ENCODE results near the gene STMN1.
A peak's percentile ranks its signal among the peaks of the same experiment; 100 is the strongest.

Gene STMN1

GRCh38 chr1:25918615-25919014 lies 12.4 kb upstream of the STMN1 start:
- DNase-seq = no peak

- DNase-seq = no peak
Measured at GRCh38 chr1:25917996-25918395, 11.8 kb upstream of the STMN1 start.

GRCh38 chr1:25916460-25916859 lies 10.2 kb upstream of the STMN1 start:
- DNase-seq = no peak

- DNase-seq = peak in 1 of 2 donors; percentile 59
Measured at GRCh38 chr1:25914074-25914995, 8.1 kb upstream of the STMN1 start.

- no peak for DNase-seq
Measured at GRCh38 chr1:25913206-25913605, 7.0 kb upstream of the STMN1 start.

GRCh38 chr1:25912076-25912831 lies 6.0 kb upstream of the STMN1 start:
- DNase-seq = no peak

- DNase-seq = no peak
Measured at GRCh38 chr1:25911162-25911561, 4.9 kb upstream of the STMN1 start.

GRCh38 chr1:25909040-25909439 lies 2.8 kb upstream of the STMN1 start:
- DNase-seq = peak; percentile 54

- peak in 1 of 2 donors; percentile 39 for DNase-seq
Measured at GRCh38 chr1:25908161-25908560, 1.9 kb upstream of the STMN1 start.

- no peak for DNase-seq
Measured at GRCh38 chr1:25907601-25908000, 1.4 kb upstream of the STMN1 start.

- DNase-seq = no peak
Measured at GRCh38 chr1:25906644-25907300, 553 bp upstream of the STMN1 start.

- peak; percentile 90 to 94 for DNase-seq
Measured at GRCh38 chr1:25904943-25905679, 1.1 kb downstream of the STMN1 start.

- no peak for DNase-seq
Measured at GRCh38 chr1:25903986-25904385, 2.2 kb downstream of the STMN1 start.

GRCh38 chr1:25902462-25902861 lies 3.8 kb downstream of the STMN1 start:
- no peak for DNase-seq

- DNase-seq = peak; percentile 66 to 83
Measured at GRCh38 chr1:25900219-25900618, 6.0 kb downstream of the STMN1 start.

GRCh38 chr1:25899792-25900191 lies 6.4 kb downstream of the STMN1 start:
- DNase-seq = peak in 1 of 2 donors; percentile 56

- DNase-seq = no peak
Measured at GRCh38 chr1:25898223-25899015, 7.8 kb downstream of the STMN1 start.

GRCh38 chr1:25897754-25898153 lies 8.5 kb downstream of the STMN1 start:
- DNase-seq = no peak

- DNase-seq = no peak
Measured at GRCh38 chr1:25896266-25896665, 10.0 kb downstream of the STMN1 start.

- DNase-seq = peak; percentile 89 to 91
Measured at GRCh38 chr1:25895365-25895990, 10.7 kb downstream of the STMN1 start.

- no peak for DNase-seq
Measured at GRCh38 chr1:25893116-25893515, 13.1 kb downstream of the STMN1 start.
